OCI-LY7 (cell line): ENCODE measurements around the gene TMEM63A.

Experiments
- CTCF ChIP-seq: fragments of 200-600 bp; sonication (generic); conservative IDR thresholded peaks from 2 replicates; pipeline ENCODE4 v1.5.1; 2014; ENCODE audit warnings: mild to moderate bottlenecking, antibody characterized with exemption, low read length, moderate library complexity, mixed read lengths
- EZH2phosphoT487 ChIP-seq: fragments of 200-600 bp; sonication (generic); IDR thresholded peaks from 2 replicates; pipeline ENCODE4 v1.6.1; 2018; ENCODE audit warnings: low read depth, borderline replicate concordance, mild to moderate bottlenecking, mixed run types, antibody characterized with exemption, low read length, moderate library complexity, mixed read lengths

GRCh38 chr1:225921734-225922709, 39.8 kb upstream of the TMEM63A start:
- TF ChIP-seq CTCF = no peak
- no peak for TF ChIP-seq EZH2phosphoT487
